HepG2 (cell line): ENCODE measurements around the gene CLDN9. TPM values are rescaled to one million over a fixed set of nuclear protein-coding genes. Genes with fewer than 3 reads are reported as not detected.

Source experiments
- ATM ChIP-seq: fragments of 450-650 bp; IDR thresholded peaks from 2 replicates; pipeline ENCODE4 v1.7.1; 2017; ENCODE audit warnings: mild to moderate bottlenecking, borderline replicate concordance
- BCL6 ChIP-seq: IDR thresholded peaks from 2 replicates; pipeline ENCODE4 v1.6.1; 2016; ENCODE audit warnings: missing genetic modification reagents, missing compliant biosample characterization
- CREB1 ChIP-seq, 2 experiments: fragments of 450-650 bp in 1 of 2; IDR thresholded peaks; 2 replicates each; pipeline ENCODE4 v1.6.1; 2016 to 2017; ENCODE audit warnings: control low read depth in 1 of 2, mild to moderate bottlenecking in 1 of 2, missing compliant biosample characterization in 1 of 2, missing genetic modification characterization in 1 of 2
- CREBL2 ChIP-seq: sonication (generic); formaldehyde crosslinking; IDR thresholded peaks from 2 replicates; pipeline ENCODE4 v1.8.1; 2023; ENCODE audit warnings: missing genetic modification reagents, mild to moderate bottlenecking, borderline replicate concordance
- DR1 ChIP-seq: sonication (generic); formaldehyde crosslinking; IDR thresholded peaks from 2 replicates; pipeline ENCODE4 v1.8.0; 2021; ENCODE audit warnings: mild to moderate bottlenecking, missing genetic modification reagents, inconsistent platforms
- HCFC1 ChIP-seq: fragments of 150-350 bp; IDR thresholded peaks from 2 replicates; pipeline ENCODE4 v1.6.1; 2014; ENCODE audit warnings: low read depth, low read length
- HNRNPK ChIP-seq: fragments of 200-400 bp; formaldehyde crosslinking; IDR thresholded peaks from 2 replicates; pipeline ENCODE4 v1.6.1; 2018; ENCODE audit warnings: low read length, low read depth, moderate library complexity, mild to moderate bottlenecking; ENCODE audit not compliant: poor library complexity, severe bottlenecking
- KAT7 ChIP-seq: IDR thresholded peaks from 2 replicates; pipeline ENCODE4 v1.6.1; 2018; ENCODE audit warnings: borderline replicate concordance, missing compliant biosample characterization
- KAT8 ChIP-seq: IDR thresholded peaks from 2 replicates; pipeline ENCODE4 v1.6.1; 2016; ENCODE audit warnings: missing genetic modification reagents, missing compliant biosample characterization
- LCORL ChIP-seq, 2 experiments: fragments of 450-650 bp in 1 of 2; sonication (generic) in 1 of 2; formaldehyde crosslinking in 1 of 2; IDR thresholded peaks; 2 replicates each; pipeline versions ENCODE4 v1.5.0 to v1.6.1; 2017 to 2020; ENCODE audit warnings: antibody characterized with exemption in 1 of 2, missing genetic modification reagents in 1 of 2
- MLX ChIP-seq: IDR thresholded peaks from 2 replicates; pipeline ENCODE4 v1.6.1; 2016
- MTA1 ChIP-seq: sonication (generic); formaldehyde crosslinking; IDR thresholded peaks from 2 replicates; pipeline ENCODE4 v1.4.0; 2020; ENCODE audit warnings: missing genetic modification reagents, mild to moderate bottlenecking, borderline replicate concordance
- NCOA2 ChIP-seq: sonication (generic); formaldehyde crosslinking; IDR thresholded peaks from 2 replicates; pipeline ENCODE4 v1.8.0; 2022; ENCODE audit warnings: inconsistent platforms
- PHF8 ChIP-seq: sonication (generic); formaldehyde crosslinking; IDR thresholded peaks from 2 replicates; pipeline ENCODE4 v1.5.0; 2020; ENCODE audit warnings: missing genetic modification reagents
- PLRG1 ChIP-seq: fragments of 450-650 bp; conservative IDR thresholded peaks from 2 replicates; pipeline ENCODE4 v1.6.1; 2016
- SIN3B ChIP-seq: fragments of 150-350 bp; IDR thresholded peaks from 2 replicates; pipeline ENCODE4 v1.6.1; 2014; ENCODE audit warnings: low read length
- WIZ ChIP-seq: sonication (generic); formaldehyde crosslinking; IDR thresholded peaks from 2 replicates; pipeline ENCODE4 v1.5.1; 2020; ENCODE audit warnings: mild to moderate bottlenecking, missing genetic modification reagents
- ZBTB21 ChIP-seq: sonication (generic); formaldehyde crosslinking; IDR thresholded peaks from 2 replicates; pipeline ENCODE4 v1.4.0; 2020; ENCODE audit warnings: missing genetic modification reagents
- ZFP62 ChIP-seq: sonication (generic); formaldehyde crosslinking; IDR thresholded peaks from 2 replicates; pipeline ENCODE4 v1.4.0; 2020; ENCODE audit warnings: missing genetic modification reagents
- ZNF333 ChIP-seq: sonication (generic); formaldehyde crosslinking; IDR thresholded peaks from 2 replicates; pipeline ENCODE4 v1.4.0; 2020; ENCODE audit warnings: mild to moderate bottlenecking, missing genetic modification reagents, borderline replicate concordance
- ZNF530 ChIP-seq: sonication (generic); formaldehyde crosslinking; IDR thresholded peaks from 2 replicates; pipeline ENCODE4 v1.5.0; 2020; ENCODE audit warnings: low read depth, mild to moderate bottlenecking, missing genetic modification reagents
- ZNF766 ChIP-seq: sonication (generic); formaldehyde crosslinking; IDR thresholded peaks from 2 replicates; pipeline ENCODE4 v1.5.0; 2020; ENCODE audit warnings: missing genetic modification reagents, borderline replicate concordance
- ZNF768 ChIP-seq: sonication (generic); formaldehyde crosslinking; IDR thresholded peaks from 2 replicates; pipeline ENCODE4 v1.4.0; 2020; ENCODE audit warnings: missing genetic modification reagents
- ZNF776 ChIP-seq: sonication (generic); formaldehyde crosslinking; IDR thresholded peaks from 2 replicates; pipeline ENCODE4 v1.4.0; 2020; ENCODE audit warnings: mild to moderate bottlenecking, missing genetic modification reagents
- ZNF83 ChIP-seq: sonication (generic); formaldehyde crosslinking; IDR thresholded peaks from 2 replicates; pipeline ENCODE4 v1.4.0; 2020; ENCODE audit warnings: missing genetic modification reagents, mild to moderate bottlenecking, borderline replicate concordance
- ZNF839 ChIP-seq: sonication (generic); formaldehyde crosslinking; IDR thresholded peaks from 2 replicates; pipeline ENCODE4 v1.4.0; 2020; ENCODE audit warnings: missing genetic modification reagents, mild to moderate bottlenecking, borderline replicate concordance
- ZNF891 ChIP-seq: sonication (generic); formaldehyde crosslinking; IDR thresholded peaks from 2 replicates; pipeline ENCODE4 v1.5.0; 2020; ENCODE audit warnings: mild to moderate bottlenecking, missing genetic modification reagents
- polyA plus RNA-seq, 8 experiments: library from polyadenylated mRNA; depleted of rRNA in 3 of 8; stranded (reverse) in 7 of 8; unstranded in 1 of 8; fragments of >200 nt; fragmentation: Illumina TruSeq in 4 of 8; extraction: Trizol in 4 of 8; gene quantifications; 2 replicates each; pipeline versions ENCODE4 v1.2.1 to v1.2.3, GENCODE V29; 2011 to 2016; ENCODE audit warnings: low read depth in 4 of 8, missing spikeins in 1 of 8, mixed read lengths in 1 of 8; ENCODE audit not compliant: insufficient read depth in 1 of 8
- total RNA-seq, 5 experiments: library from RNA; depleted of rRNA; stranded (reverse); fragments of >200 nt; fragmentation: Illumina TruSeq; extraction: Trizol; gene quantifications; 2 replicates each; pipeline ENCODE4 v1.2.3, GENCODE V29; 2016; ENCODE audit warnings: low read depth in 1 of 5
- TF ChIP-seq, protein P1 (sequence below): sonication (generic); formaldehyde crosslinking; IDR thresholded peaks from 2 replicates; pipeline ENCODE4 v1.4.0; 2020; ENCODE audit warnings: missing genetic modification reagents, mild to moderate bottlenecking, borderline replicate concordance

Gene CLDN9
- total and polyA plus RNA-seq, 2 of the 13 experiments (the other 11 are each of a cell fraction or from before 2014, with no cell fraction given): 0.15 to 0.26 TPM

- TF ChIP-seq ZNF839 (CRISPR knock-in tag): no peak
- TF ChIP-seq ZNF333: no peak
- no peak for TF ChIP-seq WIZ (CRISPR knock-in tag)
- TF ChIP-seq ZFP62 (CRISPR knock-in tag): no peak
- TF ChIP-seq ZNF768: peak; percentile 67; the same call in 1 of the 2 replicates
- TF ChIP-seq CREBL2 (CRISPR knock-in tag): peak; percentile 93
- peak; percentile 41; the same call in 1 of the 2 replicates for TF ChIP-seq NCOA2 (CRISPR knock-in tag)
- TF ChIP-seq KAT8 (CRISPR knock-in tag): peak; percentile 84; the same call in 1 of the 2 replicates
- TF ChIP-seq MLX (CRISPR knock-in tag): peak; percentile 65; the same call in 1 of the 2 replicates
- TF ChIP-seq ZNF776 (CRISPR knock-in tag): peak; percentile 86; the same call in 1 of the 2 replicates
- no peak for TF ChIP-seq KAT7
- TF ChIP-seq HNRNPK: peak; percentile 99
- no peak for TF ChIP-seq ATM
- peak; percentile 90 for TF ChIP-seq PHF8
- TF ChIP-seq BCL6: peak; percentile 36; the same call in 1 of the 2 replicates
- no peak for TF ChIP-seq MTA1
- TF ChIP-seq ZNF83: 0 out of 2 replicates have a peak, but pooled peaks have one; percentile 51
- no peak for TF ChIP-seq SIN3B
- peak; percentile 86 for TF ChIP-seq CREB1 (IDR thresholded peaks at IDR 0.05)
- peak; percentile 94 for TF ChIP-seq CREB1 (CRISPR knock-in tag; IDR thresholded peaks at IDR 0.05)
- peak; percentile 25; the same call in 1 of the 2 replicates for TF ChIP-seq DR1 (CRISPR knock-in tag)
- no peak for TF ChIP-seq ZNF530 (CRISPR knock-in tag)
- TF ChIP-seq PLRG1: no peak
- peak; percentile 98 for TF ChIP-seq HCFC1
- TF ChIP-seq ZNF891 (CRISPR knock-in tag): peak; percentile 85
- TF ChIP-seq, protein P1, sequence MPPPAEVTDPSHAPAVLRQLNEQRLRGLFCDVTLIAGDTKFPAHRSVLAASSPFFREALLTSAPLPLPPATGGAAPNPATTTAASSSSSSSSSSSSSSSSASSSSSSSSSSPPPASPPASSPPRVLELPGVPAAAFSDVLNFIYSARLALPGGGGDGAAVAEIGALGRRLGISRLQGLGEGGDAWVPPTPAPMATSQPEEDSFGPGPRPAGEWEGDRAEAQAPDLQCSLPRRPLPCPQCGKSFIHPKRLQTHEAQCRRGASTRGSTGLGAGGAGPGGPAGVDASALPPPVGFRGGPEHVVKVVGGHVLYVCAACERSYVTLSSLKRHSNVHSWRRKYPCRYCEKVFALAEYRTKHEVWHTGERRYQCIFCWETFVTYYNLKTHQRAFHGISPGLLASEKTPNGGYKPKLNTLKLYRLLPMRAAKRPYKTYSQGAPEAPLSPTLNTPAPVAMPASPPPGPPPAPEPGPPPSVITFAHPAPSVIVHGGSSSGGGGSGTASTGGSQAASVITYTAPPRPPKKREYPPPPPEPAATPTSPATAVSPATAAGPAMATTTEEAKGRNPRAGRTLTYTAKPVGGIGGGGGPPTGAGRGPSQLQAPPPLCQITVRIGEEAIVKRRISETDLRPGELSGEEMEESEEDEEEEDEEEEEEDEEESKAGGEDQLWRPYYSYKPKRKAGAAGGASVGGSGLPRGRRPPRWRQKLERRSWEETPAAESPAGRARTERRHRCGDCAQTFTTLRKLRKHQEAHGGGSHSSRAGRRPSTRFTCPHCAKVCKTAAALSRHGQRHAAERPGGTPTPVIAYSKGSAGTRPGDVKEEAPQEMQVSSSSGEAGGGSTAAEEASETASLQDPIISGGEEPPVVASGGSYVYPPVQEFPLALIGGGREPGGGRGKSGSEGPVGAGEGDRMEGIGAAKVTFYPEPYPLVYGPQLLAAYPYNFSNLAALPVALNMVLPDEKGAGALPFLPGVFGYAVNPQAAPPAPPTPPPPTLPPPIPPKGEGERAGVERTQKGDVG (CRISPR knock-in tag): no peak; the same call in none of the 2 replicates
- TF ChIP-seq ZNF766 (CRISPR knock-in tag): no peak
- no peak for TF ChIP-seq LCORL (IDR thresholded peaks at IDR 0.05)
- no peak for TF ChIP-seq LCORL (CRISPR knock-in tag; IDR thresholded peaks at IDR 0.05)
- TF ChIP-seq ZBTB21: no peak; the same call in 1 of the 2 replicates
Observed at GRCh38 chr16:3023669-3024478, 11.2 kb downstream of the CLDN9 start, which contains the start of the genes HCFC1R1 and THOC6 (continued).
